ENCODE measurements around the gene WDFY4. TPM values are rescaled to one million over a fixed set of nuclear protein-coding genes. Genes with fewer than 3 reads are reported as not detected.

Gene WDFY4
- total RNA-seq, 1 experiment from 2014 or later = not detected

GRCh38 chr10:48982584-48982983 lies 297.9 kb downstream of the WDFY4 start:
- POLR2A ChIA-PET (ENCODE audit: unreplicated experiment) = no interaction called here
- CTCF ChIA-PET = no interaction called here
- Histone ChIP-seq H3K4me1 (replicated peaks; ENCODE audit: insufficient read depth) (no peaks in the 10 kb centered on the region), H4K20me1 (ENCODE audit: insufficient read depth) (no peaks in the 10 kb centered on the region), H3K4me2 (no peak overlapping the region), H3K79me2 (ENCODE audit: low read depth) (no peaks in the 10 kb centered on the region), H3K9me3 (ENCODE audit: insufficient read depth, low read depth) (no peaks in the 10 kb centered on the region), H2AFZ (no peak overlapping the region), H3K27ac (no peak overlapping the region), H3F3A (ENCODE audit: insufficient read depth, low read depth) (no peaks in the 10 kb centered on the region), H3K4me3 (no peak overlapping the region), H3K36me3 (ENCODE audit: low read depth) (no peaks in the 10 kb centered on the region), H3K27me3 (ENCODE audit: insufficient read depth, low read depth) (peaks cover 11% of the 10 kb centered on the region; the same call in 1 of the 2 replicates), H3K9me2 (ENCODE audit: insufficient read depth) (no peaks in the 10 kb centered on the region)
- no TSS peak for BruUV-seq (replicated peaks)
- intact Hi-C loops (cut with micrococcal nuclease; ENCODE audit: unreplicated experiment) = loop anchor here (10.0 kb wide), 1 partner anchor 422 kb away; no protein-coding TSS in a partner anchor
- DNase-seq = no peak
- no peak for TF ChIP-seq CTCF (conservative IDR thresholded peaks at IDR 0.05)
- no peak for TF ChIP-seq EZH2 (IDR thresholded peaks at IDR 0.05; ENCODE audit: low read depth)

- no peaks in the 10 kb centered on the region for H3K36me3 ChIP-seq (ENCODE audit: low read depth)
- POLR2A ChIA-PET (ENCODE audit: unreplicated experiment) = no interaction called here
- peaks cover 11% of the 10 kb centered on the region; the same call in 1 of the 2 replicates for H3K27me3 ChIP-seq (ENCODE audit: insufficient read depth, low read depth)
- H3K4me3 ChIP-seq = no peak overlapping the region
- no peaks in the 10 kb centered on the region for H3F3A ChIP-seq (ENCODE audit: insufficient read depth, low read depth)
- no peak overlapping the region for H2AFZ ChIP-seq
- TF ChIP-seq EZH2 (IDR thresholded peaks at IDR 0.05; ENCODE audit: low read depth) = no peak
- no peak for TF ChIP-seq CTCF (conservative IDR thresholded peaks at IDR 0.05)
- H3K4me1 ChIP-seq (replicated peaks; ENCODE audit: insufficient read depth) = no peaks in the 10 kb centered on the region
- intact Hi-C loops (cut with micrococcal nuclease; ENCODE audit: unreplicated experiment) = loop anchor here (10.0 kb wide), 1 partner anchor 421 kb away; no protein-coding TSS in a partner anchor
- no TSS peak for BruUV-seq (replicated peaks)
- CTCF ChIA-PET = no interaction called here
- H3K9me2 ChIP-seq (ENCODE audit: insufficient read depth) = no peaks in the 10 kb centered on the region
- no peaks in the 10 kb centered on the region for H3K9me3 ChIP-seq (ENCODE audit: insufficient read depth, low read depth)
- no peak overlapping the region for H3K27ac ChIP-seq
- no peaks in the 10 kb centered on the region for H3K79me2 ChIP-seq (ENCODE audit: low read depth)
- DNase-seq = no peak
- H4K20me1 ChIP-seq (ENCODE audit: insufficient read depth) = no peaks in the 10 kb centered on the region
- no peak overlapping the region for H3K4me2 ChIP-seq
These were observed 299.1 kb downstream of the WDFY4 start for GRCh38 chr10:48983648-48984351.

GRCh38 chr10:48985621-48986158 lies 301.0 kb downstream of the WDFY4 start:
- CTCF ChIA-PET = no interaction called here
- no peaks in the 10 kb centered on the region for H3K79me2 ChIP-seq (ENCODE audit: low read depth)
- POLR2A ChIA-PET (ENCODE audit: unreplicated experiment) = no interaction called here
- no peaks in the 10 kb centered on the region for H3K36me3 ChIP-seq (ENCODE audit: low read depth)
- no peak for DNase-seq
- no peak for TF ChIP-seq EZH2 (IDR thresholded peaks at IDR 0.05; ENCODE audit: low read depth)
- no peak for TF ChIP-seq CTCF (conservative IDR thresholded peaks at IDR 0.05)
- BruUV-seq (replicated peaks) = no TSS peak
- no peak overlapping the region for H3K4me3 ChIP-seq
- no peak overlapping the region for H3K4me2 ChIP-seq
- H3K9me3 ChIP-seq (ENCODE audit: insufficient read depth, low read depth) = no peaks in the 10 kb centered on the region
- intact Hi-C loops (cut with micrococcal nuclease; ENCODE audit: unreplicated experiment) = loop anchor here (10.0 kb wide), 1 partner anchor 419 kb away; no protein-coding TSS in a partner anchor
- no peaks in the 10 kb centered on the region for H4K20me1 ChIP-seq (ENCODE audit: insufficient read depth)
- no peaks in the 10 kb centered on the region for H3F3A ChIP-seq (ENCODE audit: insufficient read depth, low read depth)
- H3K9me2 ChIP-seq (ENCODE audit: insufficient read depth) = no peaks in the 10 kb centered on the region
- no peaks in the 10 kb centered on the region for H3K4me1 ChIP-seq (replicated peaks; ENCODE audit: insufficient read depth)
- no peak overlapping the region for H3K27ac ChIP-seq
- H3K27me3 ChIP-seq (ENCODE audit: insufficient read depth, low read depth) = peaks cover 11% of the 10 kb centered on the region; the same call in 1 of the 2 replicates
- H2AFZ ChIP-seq = no peak overlapping the region

Measured in PC-9 (cell line).